Measurements from ENCODE around the gene ZNF316. TPM values are rescaled to one million over a fixed set of nuclear protein-coding genes. Genes with fewer than 3 reads are reported as not detected.

The ZNF316 gene
- total and polyA plus RNA-seq, 8 donors = 12.4 to 52.6 (median 17.0) TPM

GRCh38 chr7:6621195-6622133, 15.7 kb upstream of the ZNF316 start:
- H3K27me3 ChIP-seq = no peaks in the 10 kb centered on the region
- no peak overlapping the region for H3K4me3 ChIP-seq
- WGBS, 2 donors = 93 to 96% methylated on average over 20 of the region's 20 CpGs
- TF ChIP-seq CTCF (IDR thresholded peaks at IDR 0.05) = no peak
- H3K4me1 ChIP-seq = no peaks in the 10 kb centered on the region
- no peaks in the 10 kb centered on the region for H3K9me3 ChIP-seq
- no peak for FAIRE-seq
- peaks cover 0 to 8% (median 0%) of the 10 kb centered on the region in 3 donors for H3K36me3 ChIP-seq
- H3K27ac ChIP-seq = no peak overlapping the region
- no peak for DNase-seq
- intact Hi-C loops (cut with DNase I) = no loop called here
- ATAC-seq = no peak

DNA sequence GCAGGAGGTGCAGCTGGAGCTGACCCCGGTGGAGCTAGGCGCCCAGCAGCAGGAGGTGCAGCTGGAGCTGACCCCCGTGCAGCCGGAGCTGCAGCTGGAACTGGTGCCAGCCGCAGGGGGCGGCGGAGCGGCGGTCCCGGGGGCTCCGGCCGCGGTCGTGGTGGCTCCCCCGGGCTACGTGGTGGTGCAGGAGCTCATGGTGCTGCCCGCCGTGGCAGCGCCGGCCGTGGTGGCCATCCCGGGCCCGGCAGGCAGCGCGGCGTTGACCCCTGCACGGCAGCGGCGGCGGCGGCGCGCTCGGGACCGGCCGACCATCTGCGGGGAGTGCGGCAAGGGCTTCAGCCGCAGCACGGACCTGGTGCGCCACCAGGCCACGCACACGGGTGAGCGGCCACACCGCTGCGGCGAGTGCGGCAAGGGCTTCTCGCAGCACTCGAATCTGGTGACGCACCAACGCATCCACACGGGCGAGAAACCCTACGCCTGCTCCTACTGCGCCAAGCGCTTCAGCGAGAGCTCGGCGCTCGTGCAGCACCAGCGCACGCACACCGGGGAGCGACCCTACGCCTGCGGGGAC, 14.9 kb upstream of the ZNF316 start:
- Histone ChIP-seq H3K36me3 (peaks cover 0 to 8% (median 0%) of the 10 kb centered on the region in 3 donors), H3K9me3 (no peaks in the 10 kb centered on the region), H3K27me3 (no peaks in the 10 kb centered on the region), H3K4me3 (no peak overlapping the region), H3K4me1 (no peaks in the 10 kb centered on the region), H3K27ac (no peak overlapping the region)
- WGBS, 2 donors = 96 to 97% methylated on average over 60 to 67 of the region's 67 CpGs
- FAIRE-seq (no peak), ATAC-seq (no peak), DNase-seq (no peak)
- intact Hi-C loops (cut with DNase I) = no loop called here
- TF ChIP-seq CTCF (IDR thresholded peaks at IDR 0.05) = no peak

DNA sequence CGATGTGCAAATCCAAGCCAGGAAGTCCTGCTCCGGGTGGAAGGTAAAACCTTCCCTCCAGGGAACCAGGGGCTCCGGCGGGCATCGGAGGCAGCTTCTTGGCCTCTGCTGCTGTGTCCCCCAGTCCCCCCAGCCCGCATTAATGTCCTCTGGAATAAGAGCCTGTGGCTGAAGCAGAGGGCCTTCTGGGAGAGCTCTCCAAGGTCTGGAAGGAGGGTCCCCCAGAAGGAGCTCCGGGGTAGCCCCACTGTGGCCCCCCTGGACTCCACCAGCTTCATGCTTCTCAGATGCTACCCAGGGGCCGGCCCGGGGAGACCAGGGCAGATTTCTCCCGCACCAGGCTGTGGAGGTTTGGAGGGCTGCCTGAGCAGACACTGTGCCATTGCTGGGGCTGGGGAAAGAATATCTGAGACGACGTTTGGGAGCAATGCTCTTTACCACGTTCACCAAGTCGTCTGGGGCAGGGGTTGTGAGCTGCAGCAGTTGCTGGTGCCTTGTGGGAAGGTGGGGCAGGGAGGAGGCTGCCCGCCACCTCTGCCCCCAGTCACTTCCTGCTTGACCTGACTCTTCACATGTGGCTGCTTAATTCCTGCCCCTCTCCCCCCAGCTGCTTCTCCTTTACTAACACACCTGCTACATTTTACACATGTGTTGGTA, 13.4 kb upstream of the ZNF316 start:
- Histone ChIP-seq H3K4me3 (no peak overlapping the region), H3K36me3 (peaks cover 0 to 8% (median 0%) of the 10 kb centered on the region in 3 donors), H3K9me3 (no peaks in the 10 kb centered on the region), H3K27ac (no peak overlapping the region), H3K27me3 (no peaks in the 10 kb centered on the region), H3K4me1 (no peaks in the 10 kb centered on the region)
- TF ChIP-seq CTCF (IDR thresholded peaks at IDR 0.05) = no peak
- WGBS, 2 donors = 80 to 87% methylated on average over 15 of the region's 15 CpGs
- DNase-seq = no peak
- intact Hi-C loops (cut with DNase I) = no loop called here
- ATAC-seq = no peak
- FAIRE-seq = no peak

DNA sequence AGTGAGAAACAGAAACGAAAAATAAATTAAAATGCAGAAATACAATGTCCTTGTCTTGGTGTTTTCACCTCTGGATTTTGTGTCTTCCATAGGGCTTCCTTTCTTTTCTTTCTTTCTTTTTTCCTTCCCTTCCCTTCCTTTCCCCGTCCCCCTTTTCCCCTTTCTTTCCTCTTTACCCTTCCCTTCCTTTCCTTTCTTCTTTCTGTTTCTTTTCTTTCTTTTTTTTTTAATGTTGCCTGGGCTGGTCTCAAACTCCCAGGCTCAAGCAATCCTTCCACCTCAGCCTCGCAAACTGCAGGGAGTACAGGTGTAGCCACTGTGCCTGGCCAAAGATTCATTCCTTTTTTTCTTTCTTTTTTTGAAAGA, 12.9 kb upstream of the ZNF316 start:
- intact Hi-C loops (cut with DNase I) = no loop called here

More for the DNA sequence above, 12.9 kb upstream of the ZNF316 start:
- H3K4me3 ChIP-seq = no peak overlapping the region
- H3K36me3 ChIP-seq = peaks cover 0 to 8% (median 0%) of the 10 kb centered on the region in 3 donors
- DNase-seq = no peak
- no peak overlapping the region for H3K27ac ChIP-seq
- no peaks in the 10 kb centered on the region for H3K27me3 ChIP-seq
- no peaks in the 10 kb centered on the region for H3K4me1 ChIP-seq
- FAIRE-seq = no peak
- TF ChIP-seq CTCF (IDR thresholded peaks at IDR 0.05) = no peak
- ATAC-seq = no peak
- WGBS, 2 donors = 78 to 85% methylated on average over 3 of the region's 3 CpGs
- no peaks in the 10 kb centered on the region for H3K9me3 ChIP-seq

Data from pancreas (tissue), 10 donors.